Central memory CD4-positive, alpha-beta T cell (primary cell): ENCODE measurements around the gene TMEM236.

Experiments
- DNase-seq: peaks from one replicate; pipeline ENCODE4 v3.0.0; 2022

TMEM236 gene

DNA sequence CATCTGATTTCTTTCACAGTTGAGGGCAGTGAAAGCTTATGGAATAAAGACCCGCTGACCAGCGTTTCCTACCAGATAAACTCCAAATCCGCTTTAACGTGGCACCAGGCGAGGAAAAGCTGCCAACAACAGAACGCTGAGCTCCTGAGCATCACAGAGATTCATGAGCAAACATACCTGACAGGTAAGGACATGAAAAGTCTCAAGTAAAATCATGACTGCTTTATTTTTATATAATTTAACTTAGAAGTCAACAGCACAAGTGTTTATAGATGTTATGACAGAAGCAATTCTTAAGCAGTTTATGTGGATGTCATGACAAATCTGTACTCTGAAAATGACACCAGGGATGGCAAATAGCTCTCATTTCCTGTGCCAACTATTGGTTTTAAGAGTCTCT is 81.7 kb downstream of the TMEM236 start:
- DNase-seq, result no peak

DNA sequence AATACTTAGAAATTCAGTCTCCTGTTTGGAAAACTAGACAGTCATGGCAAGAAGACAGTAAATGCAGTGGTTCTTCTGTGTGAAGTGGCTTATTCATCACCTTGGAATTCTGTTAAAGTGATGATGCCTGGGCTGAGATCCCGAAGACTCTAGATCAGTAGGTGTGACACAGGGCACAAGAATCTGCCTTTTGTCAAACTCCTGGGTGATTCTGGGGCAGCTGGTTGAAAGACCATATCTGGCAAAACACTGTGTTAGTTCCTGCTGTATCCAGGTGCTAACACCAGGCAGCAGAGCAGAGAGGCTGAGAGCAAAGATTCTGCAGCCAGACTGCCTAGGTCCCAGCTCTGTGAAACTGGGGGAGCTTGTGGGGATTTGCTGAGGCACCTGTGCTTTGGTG is 83.7 kb downstream of the TMEM236 start:
- DNase-seq, result no peak

DNA sequence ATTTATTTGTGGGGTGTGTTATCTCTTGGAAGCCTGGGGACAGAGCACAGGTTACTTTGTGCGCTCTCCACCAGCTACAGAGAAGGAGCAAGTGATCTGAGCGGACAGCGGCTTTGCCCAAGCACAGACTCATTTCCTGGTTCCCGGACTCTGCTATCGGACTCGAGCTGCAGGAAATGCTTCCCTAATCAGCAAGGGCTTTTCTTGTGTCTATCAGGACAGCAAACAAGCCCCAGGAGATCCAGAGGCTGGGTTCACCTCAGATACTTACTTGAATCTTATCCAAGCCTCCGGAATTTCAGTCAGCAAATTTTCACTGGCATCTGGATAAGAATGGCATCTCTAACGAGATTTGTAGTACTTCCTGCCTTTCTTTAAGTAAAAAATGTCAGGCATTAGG is 84.9 kb downstream of the TMEM236 start:
- DNase-seq, result no peak

DNA sequence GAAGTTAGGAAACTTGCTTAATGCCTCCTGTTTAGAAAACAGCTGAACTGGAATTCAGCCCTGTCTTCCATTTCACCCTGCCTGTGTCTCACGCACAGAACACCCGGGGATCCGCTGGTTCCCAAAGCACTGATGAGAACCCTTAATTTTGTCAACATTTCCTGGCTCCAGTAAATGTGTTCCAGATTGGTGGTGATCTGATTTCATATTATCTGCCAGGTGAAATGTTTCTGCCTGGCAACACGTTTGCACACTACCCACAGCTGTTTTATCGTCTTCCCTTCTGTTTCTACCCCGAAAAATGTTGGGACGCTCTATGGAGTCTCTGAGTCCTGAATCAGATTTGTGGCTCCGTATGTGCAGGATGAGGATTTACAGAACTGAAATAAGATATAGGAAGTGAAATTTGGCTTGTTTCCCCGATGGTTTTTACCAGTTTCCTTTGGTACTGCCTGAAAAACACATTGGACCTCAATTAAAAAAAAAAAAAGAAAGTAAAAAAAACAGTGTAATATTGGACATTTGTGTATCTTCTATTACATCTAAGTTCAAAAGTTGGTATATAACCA is 86.2 kb downstream of the TMEM236 start:
- no peak for DNase-seq

DNA sequence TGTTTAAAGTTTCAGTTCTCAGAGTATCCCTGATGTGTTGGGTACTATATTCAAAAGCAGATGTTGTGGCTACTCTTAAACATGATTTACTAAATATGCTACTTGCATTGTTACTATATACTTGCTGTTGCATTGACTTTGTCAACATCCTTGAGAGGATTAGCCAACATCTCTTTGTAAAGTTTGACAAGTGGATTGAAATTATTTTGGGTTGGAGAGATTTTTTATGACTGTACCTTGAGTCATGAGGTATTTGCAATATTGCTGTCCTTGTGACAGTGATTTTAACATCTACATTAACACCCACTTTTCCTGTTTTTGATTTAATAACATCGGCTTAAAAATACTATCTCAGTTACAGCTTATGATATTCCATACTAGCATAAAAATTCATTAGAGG is 89.0 kb downstream of the TMEM236 start:
- DNase-seq, result no peak

DNA sequence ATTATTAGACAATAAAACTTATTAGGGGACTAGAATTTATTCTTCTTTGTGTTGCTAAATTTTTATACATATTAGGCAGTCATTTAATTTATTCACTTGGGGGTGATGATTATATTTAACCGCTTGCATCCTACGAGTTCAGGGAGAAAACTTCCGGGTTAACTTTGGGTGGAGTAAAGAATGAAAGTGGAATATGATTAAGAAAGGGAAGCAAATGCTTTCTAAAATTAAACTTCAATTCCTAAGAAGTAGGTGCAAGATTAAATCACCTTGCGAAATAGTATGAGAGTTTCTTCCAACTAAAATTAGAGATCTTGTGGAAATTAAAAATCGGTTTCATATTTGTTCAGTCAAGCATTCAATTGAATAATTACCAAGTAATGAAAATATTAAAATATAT is 90.6 kb downstream of the TMEM236 start:
- no peak for DNase-seq

DNA sequence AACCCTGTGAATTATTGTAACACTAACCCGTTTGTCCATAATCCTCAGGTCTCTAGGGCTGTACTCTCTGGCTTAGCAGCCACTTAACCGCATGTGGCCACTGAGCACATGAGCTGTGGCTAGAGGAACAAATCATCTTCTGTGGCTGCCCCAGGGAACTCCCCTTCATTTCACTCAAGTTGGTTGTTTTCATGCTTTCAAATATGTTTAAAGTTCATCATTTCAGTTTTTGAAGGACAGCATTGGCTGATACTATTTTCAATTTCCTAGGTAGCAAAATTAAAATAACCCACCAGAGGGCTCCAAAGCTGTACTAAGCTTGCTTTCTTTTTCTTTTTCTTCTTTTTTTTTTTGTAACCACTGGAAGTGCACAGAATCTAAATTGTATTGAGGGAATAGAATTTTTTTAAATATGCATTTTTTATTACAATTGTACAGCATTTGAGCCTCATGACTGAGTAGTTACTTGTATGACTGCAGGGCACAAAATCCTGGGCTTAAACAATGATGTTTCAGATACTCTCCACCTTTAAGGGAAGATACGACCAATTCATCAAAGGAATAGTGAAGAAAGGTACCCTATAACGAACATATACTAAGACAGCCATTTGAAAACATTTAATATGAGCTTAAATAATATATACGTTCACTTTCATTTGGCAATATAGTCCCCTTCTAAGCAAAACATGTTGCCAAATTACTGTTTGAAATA is 95.7 kb downstream of the TMEM236 start:
- no peak for DNase-seq

DNA sequence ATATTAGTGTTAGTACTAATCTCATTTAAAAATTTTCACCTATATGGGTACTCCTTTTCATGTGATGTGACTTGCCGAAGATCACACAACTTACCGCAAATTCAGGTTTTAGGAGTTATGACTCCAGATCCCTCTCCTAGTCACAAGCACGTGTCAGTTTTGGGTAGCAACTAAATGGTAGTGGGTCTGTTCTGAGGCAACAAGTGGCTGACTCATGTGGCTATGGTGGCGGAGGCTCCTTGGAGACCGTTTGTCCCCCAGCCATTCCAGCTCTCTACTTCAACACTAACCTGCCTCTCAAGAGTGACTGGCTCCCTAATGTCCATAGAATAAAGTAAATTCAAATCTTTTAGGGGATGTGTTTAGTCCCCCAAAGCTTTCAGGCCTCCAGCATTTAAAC is 96.6 kb downstream of the TMEM236 start:
- DNase-seq, result no peak
